ENCODE results near the gene C17orf67.
A peak's percentile ranks its signal among the peaks of the same experiment; 100 is the strongest.
"Not testable (repeated sequence)": the region's sequence is repeated elsewhere in the genome, so short reads cannot be mapped to it uniquely, and the experiment has no call there.

The C17orf67 gene

GRCh38 chr17:56765449-56765848 lies 68.3 kb downstream of the C17orf67 start:
- DNase-seq (ENCODE audit: low spot score) = no peak
- Mint-ChIP-seq H3K36me3 (ENCODE audit: low read depth) (peaks cover 4% of the 10 kb centered on the region), H3K4me1 (ENCODE audit: low read depth) (peaks cover 18% of the 10 kb centered on the region), H3K27ac (no peak overlapping the region), H3K27me3 (ENCODE audit: low read depth) (peaks cover 3% of the 10 kb centered on the region), H3K4me3 (no peak overlapping the region), H3K9me3 (peaks cover 3% of the 10 kb centered on the region)

- H3K4me3 Mint-ChIP-seq = peak overlapping the region; percentile 52
- H3K36me3 Mint-ChIP-seq (ENCODE audit: low read depth) = peaks cover 4% of the 10 kb centered on the region
- peak overlapping the region; percentile 84 for H3K27ac Mint-ChIP-seq
- peaks cover 3% of the 10 kb centered on the region for H3K9me3 Mint-ChIP-seq
- DNase-seq (ENCODE audit: low spot score) = no peak
- H3K4me1 Mint-ChIP-seq (ENCODE audit: low read depth) = peaks cover 18% of the 10 kb centered on the region
- peaks cover 3% of the 10 kb centered on the region for H3K27me3 Mint-ChIP-seq (ENCODE audit: low read depth)
Observed at GRCh38 chr17:56762988-56763387, 70.7 kb downstream of the C17orf67 start.

- no peak for DNase-seq (ENCODE audit: low spot score)
- Mint-ChIP-seq H3K9me3 (peaks cover 3% of the 10 kb centered on the region), H3K4me3 (peak overlapping the region; percentile 52), H3K27ac (no peak overlapping the region), H3K4me1 (ENCODE audit: low read depth) (peaks cover 18% of the 10 kb centered on the region), H3K36me3 (ENCODE audit: low read depth) (peaks cover 4% of the 10 kb centered on the region), H3K27me3 (ENCODE audit: low read depth) (peaks cover 3% of the 10 kb centered on the region)
Observed at GRCh38 chr17:56762144-56762543, 71.6 kb downstream of the C17orf67 start.

- H3K36me3 Mint-ChIP-seq (ENCODE audit: low read depth) = peaks cover 4% of the 10 kb centered on the region
- DNase-seq (ENCODE audit: low spot score) = no peak
- no peak overlapping the region for H3K27ac Mint-ChIP-seq
- H3K9me3 Mint-ChIP-seq = peaks cover 3% of the 10 kb centered on the region
- H3K4me1 Mint-ChIP-seq (ENCODE audit: low read depth) = peaks cover 18% of the 10 kb centered on the region
- H3K4me3 Mint-ChIP-seq = no peak overlapping the region
- peaks cover 3% of the 10 kb centered on the region for H3K27me3 Mint-ChIP-seq (ENCODE audit: low read depth)
Observed at GRCh38 chr17:56761387-56761786, 72.3 kb downstream of the C17orf67 start.

GRCh38 chr17:56757611-56758010 lies 76.1 kb downstream of the C17orf67 start:
- not testable (repeated sequence) for H3K4me3 Mint-ChIP-seq; DNase-seq (ENCODE audit: low spot score); H3K36me3 Mint-ChIP-seq (ENCODE audit: low read depth); H3K9me3 Mint-ChIP-seq; H3K27me3 Mint-ChIP-seq (ENCODE audit: low read depth); H3K27ac Mint-ChIP-seq
- peaks cover 13% of the 10 kb centered on the region for H3K4me1 Mint-ChIP-seq (ENCODE audit: low read depth)

- Mint-ChIP-seq H3K36me3 (ENCODE audit: low read depth) (no peaks in the 10 kb centered on the region), H3K9me3 (no peaks in the 10 kb centered on the region), H3K4me1 (ENCODE audit: low read depth) (peaks cover 8% of the 10 kb centered on the region), H3K27ac (no peak overlapping the region), H3K27me3 (ENCODE audit: low read depth) (no peaks in the 10 kb centered on the region), H3K4me3 (no peak overlapping the region)
- no peak for DNase-seq (ENCODE audit: low spot score)
Observed at GRCh38 chr17:56756536-56756935, 77.2 kb downstream of the C17orf67 start.

GRCh38 chr17:56755310-56755709 lies 78.4 kb downstream of the C17orf67 start:
- Mint-ChIP-seq H3K9me3 (no peaks in the 10 kb centered on the region), H3K27ac (no peak overlapping the region), H3K4me1 (ENCODE audit: low read depth) (peaks cover 10% of the 10 kb centered on the region)

GRCh38 chr17:56754523-56755208 lies 79.1 kb downstream of the C17orf67 start:
- DNase-seq (ENCODE audit: low spot score) = no peak
- Mint-ChIP-seq H3K4me3 (peak overlapping the region; percentile 1), H3K27me3 (ENCODE audit: low read depth) (no peaks in the 10 kb centered on the region), H3K27ac (peak overlapping the region; percentile 21), H3K9me3 (no peaks in the 10 kb centered on the region), H3K4me1 (ENCODE audit: low read depth) (peaks cover 15% of the 10 kb centered on the region), H3K36me3 (ENCODE audit: low read depth) (no peaks in the 10 kb centered on the region)

More at GRCh38 chr17:56755310-56755709, 78.4 kb downstream of the C17orf67 start:
- DNase-seq (ENCODE audit: low spot score) = no peak
- Mint-ChIP-seq H3K36me3 (ENCODE audit: low read depth) (no peaks in the 10 kb centered on the region), H3K27me3 (ENCODE audit: low read depth) (no peaks in the 10 kb centered on the region), H3K4me3 (no peak overlapping the region)

- DNase-seq (ENCODE audit: low spot score) = no peak
- peaks cover 15% of the 10 kb centered on the region for H3K4me1 Mint-ChIP-seq (ENCODE audit: low read depth)
- H3K27me3 Mint-ChIP-seq (ENCODE audit: low read depth) = peaks cover 5% of the 10 kb centered on the region
- H3K36me3 Mint-ChIP-seq (ENCODE audit: low read depth) = no peaks in the 10 kb centered on the region
- H3K4me3 Mint-ChIP-seq = no peak overlapping the region
- H3K9me3 Mint-ChIP-seq = no peaks in the 10 kb centered on the region
- H3K27ac Mint-ChIP-seq = no peak overlapping the region
Observed at GRCh38 chr17:56752263-56752836, 81.4 kb downstream of the C17orf67 start.

GRCh38 chr17:56751145-56751738 lies 82.5 kb downstream of the C17orf67 start:
- Mint-ChIP-seq H3K4me3 (no peak overlapping the region), H3K27ac (no peak overlapping the region), H3K9me3 (no peaks in the 10 kb centered on the region), H3K27me3 (ENCODE audit: low read depth) (peaks cover 5% of the 10 kb centered on the region), H3K4me1 (ENCODE audit: low read depth) (peaks cover 15% of the 10 kb centered on the region), H3K36me3 (ENCODE audit: low read depth) (no peaks in the 10 kb centered on the region)
- no peak for DNase-seq (ENCODE audit: low spot score)

- Mint-ChIP-seq H3K27me3 (ENCODE audit: low read depth) (peaks cover 21% of the 10 kb centered on the region), H3K27ac (no peak overlapping the region), H3K4me3 (no peak overlapping the region), H3K4me1 (ENCODE audit: low read depth) (no peaks in the 10 kb centered on the region), H3K9me3 (no peaks in the 10 kb centered on the region), H3K36me3 (ENCODE audit: low read depth) (no peaks in the 10 kb centered on the region)
- no peak for DNase-seq (ENCODE audit: low spot score)
Observed at GRCh38 chr17:56744721-56745120, 89.0 kb downstream of the C17orf67 start.

- Mint-ChIP-seq H3K4me3 (no peak overlapping the region), H3K27ac (no peak overlapping the region), H3K4me1 (ENCODE audit: low read depth) (no peaks in the 10 kb centered on the region), H3K36me3 (ENCODE audit: low read depth) (no peaks in the 10 kb centered on the region), H3K9me3 (no peaks in the 10 kb centered on the region), H3K27me3 (ENCODE audit: low read depth) (peaks cover 17% of the 10 kb centered on the region)
- DNase-seq (ENCODE audit: low spot score) = no peak
Observed at GRCh38 chr17:56742601-56743000, 91.1 kb downstream of the C17orf67 start.
